Fibroblast of the aortic adventitia (primary cell): ENCODE measurements around the gene PRF1. TPM values are rescaled to one million over a fixed set of nuclear protein-coding genes. Genes with fewer than 3 reads are reported as not detected.

Experiments
- DNase-seq: peaks from one replicate; pipeline ENCODE4 v3.0.0-alpha.2; 2010; ENCODE audit warnings: low read depth
- H3K4me3 ChIP-seq: 2 replicates; pipeline ENCODE4 v1.5.1; 2011; ENCODE audit warnings: low read depth, mild to moderate bottlenecking, control low read depth, low read length, moderate library complexity
- total RNA-seq: library from RNA; depleted of rRNA; stranded (reverse); fragments of >200 nt; gene quantifications from 2 replicates; pipeline ENCODE4 v1.2.3, GENCODE V29; 2012; ENCODE audit warnings: low replicate concordance
- TF ChIP-seq, protein P1 (sequence below): IDR thresholded peaks from 2 replicates; pipeline ENCODE4 v1.5.1; 2011; ENCODE audit warnings: mild to moderate bottlenecking, low read length, control low read depth, inconsistent platforms; ENCODE audit not compliant: insufficient read depth

PRF1 gene
- total RNA-seq, 1 donor: not detected

DNA sequence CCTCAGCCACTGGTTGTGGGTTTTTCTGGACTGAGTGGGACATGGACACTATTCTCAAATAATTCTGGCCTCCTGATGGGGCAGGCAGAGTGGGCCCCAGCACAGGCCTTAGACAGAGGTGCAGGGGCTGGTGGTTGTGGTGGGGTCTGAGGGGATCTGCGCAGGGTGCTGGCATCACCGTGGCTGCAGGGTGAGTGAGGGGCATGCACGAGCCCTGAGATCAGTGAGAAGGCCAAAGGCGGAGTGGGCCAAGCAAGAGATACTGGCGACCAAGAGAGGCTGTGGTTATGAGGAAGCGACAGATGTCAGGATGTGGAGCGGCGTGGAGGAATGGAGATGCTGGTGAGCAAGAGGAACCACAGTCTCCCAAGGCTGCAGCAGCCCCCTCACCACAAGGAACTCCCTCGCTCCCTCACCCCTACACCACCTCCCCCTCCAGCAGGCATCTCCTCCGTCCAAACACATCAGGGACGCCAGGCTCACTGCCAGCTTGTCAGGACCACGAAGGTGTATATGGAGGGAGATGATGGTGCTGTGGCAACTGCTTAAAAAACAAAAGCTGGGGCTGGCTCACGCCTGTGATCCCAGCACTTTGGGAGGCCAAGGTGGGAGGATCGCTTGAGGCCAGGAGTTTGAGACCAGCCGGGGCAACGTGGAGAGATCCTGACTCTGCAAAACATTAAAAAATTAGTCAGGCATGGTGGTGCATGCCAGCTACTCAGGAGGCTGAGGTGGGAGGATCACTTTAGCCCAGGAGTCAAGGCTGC, 9.6 kb downstream of the PRF1 start:
- no peak overlapping the region for H3K4me3 ChIP-seq
- DNase-seq: no peak
- TF ChIP-seq, protein P1, sequence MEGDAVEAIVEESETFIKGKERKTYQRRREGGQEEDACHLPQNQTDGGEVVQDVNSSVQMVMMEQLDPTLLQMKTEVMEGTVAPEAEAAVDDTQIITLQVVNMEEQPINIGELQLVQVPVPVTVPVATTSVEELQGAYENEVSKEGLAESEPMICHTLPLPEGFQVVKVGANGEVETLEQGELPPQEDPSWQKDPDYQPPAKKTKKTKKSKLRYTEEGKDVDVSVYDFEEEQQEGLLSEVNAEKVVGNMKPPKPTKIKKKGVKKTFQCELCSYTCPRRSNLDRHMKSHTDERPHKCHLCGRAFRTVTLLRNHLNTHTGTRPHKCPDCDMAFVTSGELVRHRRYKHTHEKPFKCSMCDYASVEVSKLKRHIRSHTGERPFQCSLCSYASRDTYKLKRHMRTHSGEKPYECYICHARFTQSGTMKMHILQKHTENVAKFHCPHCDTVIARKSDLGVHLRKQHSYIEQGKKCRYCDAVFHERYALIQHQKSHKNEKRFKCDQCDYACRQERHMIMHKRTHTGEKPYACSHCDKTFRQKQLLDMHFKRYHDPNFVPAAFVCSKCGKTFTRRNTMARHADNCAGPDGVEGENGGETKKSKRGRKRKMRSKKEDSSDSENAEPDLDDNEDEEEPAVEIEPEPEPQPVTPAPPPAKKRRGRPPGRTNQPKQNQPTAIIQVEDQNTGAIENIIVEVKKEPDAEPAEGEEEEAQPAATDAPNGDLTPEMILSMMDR: no peak

DNA sequence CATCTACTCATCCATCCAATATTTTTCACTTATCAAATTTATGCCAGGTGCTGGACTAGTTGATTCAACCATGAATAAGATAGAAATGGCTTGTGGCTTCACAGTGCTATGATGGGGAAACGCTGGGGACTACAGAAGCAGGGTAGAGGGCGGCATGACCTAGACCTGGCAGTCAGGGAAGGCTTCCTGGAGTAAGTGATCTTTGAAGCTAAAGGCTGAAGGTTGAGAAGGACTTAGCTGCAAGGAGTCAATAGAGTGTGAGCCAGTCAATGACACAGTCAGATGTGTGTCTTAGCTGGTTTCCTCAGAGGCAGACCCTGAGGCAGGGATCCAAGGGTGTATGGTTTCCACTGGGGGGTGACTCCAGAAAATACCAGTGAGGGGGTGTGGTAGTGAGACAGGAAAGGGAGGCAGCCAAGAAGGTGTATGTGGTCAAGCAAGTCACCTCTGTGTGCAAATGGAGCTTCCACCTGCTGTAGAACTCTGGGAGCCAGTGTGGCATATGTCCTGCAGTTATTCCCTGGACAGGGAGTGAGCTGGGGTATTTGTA, 10.3 kb downstream of the PRF1 start:
- H3K4me3 ChIP-seq: no peak overlapping the region
- TF ChIP-seq, protein P1: no peak
- DNase-seq: no peak

DNA sequence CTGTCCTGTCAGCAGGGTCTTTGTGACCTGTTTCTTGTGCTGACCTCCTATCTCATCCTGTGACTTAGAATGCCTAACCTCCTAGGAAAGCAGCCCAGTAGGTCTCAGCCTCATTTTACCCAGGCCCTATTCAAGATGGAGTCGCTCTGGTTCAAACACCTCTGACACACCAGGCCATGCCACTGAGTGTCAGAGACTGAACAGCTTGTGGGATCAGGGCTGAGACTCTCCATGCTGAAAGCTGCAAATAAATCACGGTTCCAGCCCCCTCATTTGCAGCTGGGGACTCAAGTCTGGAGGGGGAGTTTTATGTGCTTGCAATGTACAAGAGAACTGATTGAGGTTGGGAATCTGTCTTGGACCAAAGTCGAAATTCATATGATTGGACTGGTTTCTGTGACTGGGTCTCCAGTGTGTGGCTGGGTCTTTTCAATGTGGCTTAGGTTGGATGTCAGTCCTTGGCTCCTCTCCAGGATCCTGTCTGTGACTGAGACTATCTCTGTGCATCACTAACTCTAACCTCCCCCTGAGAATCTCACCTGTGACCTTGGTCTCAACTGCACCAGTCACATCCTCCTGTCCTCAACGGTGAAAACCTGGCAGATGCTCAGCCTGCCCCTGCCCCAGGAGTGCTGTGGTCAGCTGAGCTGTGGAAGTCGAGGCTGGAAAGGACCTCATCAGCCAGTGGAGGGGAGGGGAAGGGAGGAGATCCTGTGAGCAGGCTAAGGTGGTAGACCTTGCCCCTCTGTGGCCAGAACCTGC, 11.7 kb downstream of the PRF1 start:
- TF ChIP-seq, protein P1: no peak
- no peak for DNase-seq
- no peak overlapping the region for H3K4me3 ChIP-seq

DNA sequence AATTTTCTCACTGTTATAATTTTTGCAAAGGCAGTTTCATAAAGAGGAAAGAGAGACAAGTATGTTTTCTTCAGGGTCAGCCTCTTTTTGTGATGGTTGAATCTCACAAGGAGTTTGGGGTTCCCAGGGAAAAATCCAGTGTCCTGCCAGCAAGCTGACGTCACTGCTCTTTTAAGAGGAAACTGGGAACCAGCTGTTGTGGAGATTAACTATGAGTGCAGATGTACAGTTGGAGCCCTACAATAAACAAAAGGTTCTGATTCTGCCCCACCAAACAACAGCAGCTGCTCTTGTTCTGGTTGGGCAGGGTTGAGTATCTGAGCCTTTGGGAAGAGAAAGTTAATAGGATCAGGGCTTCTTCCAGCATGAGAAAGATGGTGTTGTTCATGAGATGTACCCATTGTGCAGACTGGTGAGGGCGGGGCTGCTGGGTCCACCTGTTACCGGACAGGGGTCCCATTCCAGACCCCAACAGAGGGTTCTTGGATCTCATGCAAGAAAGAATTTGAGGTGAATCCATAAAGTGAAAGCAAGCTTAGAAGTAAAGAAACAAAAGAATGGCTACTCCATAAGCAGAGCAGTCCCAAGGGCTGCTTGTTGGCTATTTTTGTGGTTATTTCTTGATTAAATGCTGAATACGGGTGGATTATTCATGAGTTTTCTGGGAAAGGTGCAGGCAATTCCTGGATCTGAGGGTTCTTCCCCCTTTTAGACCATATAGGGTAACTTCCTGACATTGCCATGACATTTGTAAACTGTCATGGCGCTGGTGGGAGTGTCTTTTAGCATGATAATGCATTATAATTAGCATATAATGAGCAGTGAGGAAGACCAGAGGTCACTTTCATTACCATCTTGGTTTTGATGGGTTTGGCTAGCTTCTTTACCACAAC, 12.5 kb downstream of the PRF1 start:
- H3K4me3 ChIP-seq: no peak overlapping the region
- TF ChIP-seq, protein P1: no peak
- peak; percentile 88 for DNase-seq

DNA sequence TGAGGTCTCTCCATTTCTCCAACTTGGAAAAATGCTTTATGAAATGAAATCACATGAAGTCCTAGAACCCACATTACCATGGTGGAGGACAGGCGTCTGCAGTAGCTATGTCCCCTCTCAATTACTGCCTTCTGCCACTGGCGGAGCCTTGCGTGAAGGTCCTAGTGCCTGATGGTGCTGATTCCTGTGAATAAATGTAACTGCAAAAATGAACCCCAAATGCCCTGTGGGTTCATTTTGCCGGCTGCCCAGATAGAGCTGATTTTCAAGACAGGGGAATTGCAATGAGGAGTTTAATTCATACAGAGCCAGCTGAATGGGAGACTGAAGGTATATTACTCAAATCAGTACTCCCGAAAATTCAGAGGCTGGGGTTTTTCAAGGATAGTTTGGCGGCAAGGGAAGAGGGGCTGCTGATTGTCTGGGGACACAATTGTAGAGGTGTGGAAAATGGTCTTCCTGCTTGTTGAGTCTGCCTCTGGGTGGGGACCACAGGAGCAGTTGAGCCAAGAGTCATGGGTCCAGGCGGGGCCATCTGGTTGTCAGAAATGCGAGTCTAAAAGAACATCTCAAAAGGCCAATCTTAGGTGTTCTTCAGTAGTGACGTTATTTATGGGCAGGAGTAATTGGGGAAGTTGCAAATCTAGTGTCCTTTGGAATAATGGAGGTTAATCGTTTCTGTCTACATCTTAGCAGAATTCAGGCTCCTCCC, 13.5 kb downstream of the PRF1 start:
- H3K4me3 ChIP-seq: no peak overlapping the region
- DNase-seq: no peak
- TF ChIP-seq, protein P1: no peak

DNA sequence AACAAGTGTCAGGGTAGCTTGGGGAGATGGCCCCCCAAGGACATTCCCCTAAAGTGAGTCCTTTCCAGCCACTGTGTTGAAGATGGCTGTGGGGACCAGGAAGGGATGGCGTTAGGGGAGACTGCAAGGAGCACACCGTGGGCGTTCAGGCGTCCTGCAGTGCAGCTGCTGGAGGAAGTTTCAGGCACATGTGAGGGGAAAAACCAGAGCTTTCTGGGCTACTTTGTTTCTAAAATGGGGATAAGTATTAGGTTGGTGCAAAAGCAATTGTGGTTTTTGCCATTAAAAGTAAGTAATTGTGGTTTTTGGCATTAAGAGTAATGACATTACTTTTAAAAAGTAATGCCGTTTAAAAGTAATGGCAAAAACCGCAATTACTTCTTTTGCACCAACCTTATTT, 14.3 kb downstream of the PRF1 start:
- no peak overlapping the region for H3K4me3 ChIP-seq
- TF ChIP-seq, protein P1: no peak
- no peak for DNase-seq
